HG02885 (cell line): Measurements from ENCODE around the gene SQOR.

Experiments used
- ATAC-seq: cut with Tn5 transposase; IDR thresholded peaks from one replicate; pipeline ENCODE4 v1.9.1; 2021; ENCODE audit warnings: mild to moderate bottlenecking; ENCODE audit not compliant: unreplicated experiment, poor library complexity

Gene SQOR

GRCh38 chr15:45634432-45635190 is at the start of gene SQOR:
SQOR (plus strand) TSS chr15:45635029; CDS start chr15:45658924, 23,895 bp downstream.
- peak; percentile 70 for ATAC-seq

GRCh38 chr15:45585069-45585791 is 49.6 kb upstream of the SQOR start:
- no peak for ATAC-seq

- ATAC-seq = no peak
Observed at GRCh38 chr15:45586125-45586524, 48.7 kb upstream of the SQOR start.

DNA sequence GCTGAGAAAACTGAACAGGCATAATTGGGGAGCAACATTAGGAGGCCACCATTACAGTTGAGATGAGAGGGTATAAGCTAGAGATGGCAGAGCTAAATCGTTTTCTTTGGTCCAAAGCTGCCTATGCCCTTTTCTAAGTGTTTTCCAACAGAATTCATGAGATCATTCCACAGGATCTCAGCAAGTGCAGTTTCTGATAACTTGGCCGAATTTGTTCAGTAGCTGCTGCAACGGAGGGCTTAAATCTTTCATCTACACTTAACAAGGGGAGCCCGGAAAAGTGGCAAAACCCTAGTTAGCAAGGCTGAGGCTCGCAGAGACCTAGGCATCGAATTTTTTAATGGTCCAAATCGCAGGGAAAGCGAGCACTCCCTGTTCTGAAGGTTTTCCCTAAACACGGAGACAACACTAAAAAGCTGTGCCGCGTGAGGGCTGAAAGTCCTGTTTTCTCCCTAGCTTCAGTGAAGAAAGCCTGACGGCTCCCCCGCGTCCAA is 48.2 kb upstream of the SQOR start:
- ATAC-seq = peak; percentile 6

DNA sequence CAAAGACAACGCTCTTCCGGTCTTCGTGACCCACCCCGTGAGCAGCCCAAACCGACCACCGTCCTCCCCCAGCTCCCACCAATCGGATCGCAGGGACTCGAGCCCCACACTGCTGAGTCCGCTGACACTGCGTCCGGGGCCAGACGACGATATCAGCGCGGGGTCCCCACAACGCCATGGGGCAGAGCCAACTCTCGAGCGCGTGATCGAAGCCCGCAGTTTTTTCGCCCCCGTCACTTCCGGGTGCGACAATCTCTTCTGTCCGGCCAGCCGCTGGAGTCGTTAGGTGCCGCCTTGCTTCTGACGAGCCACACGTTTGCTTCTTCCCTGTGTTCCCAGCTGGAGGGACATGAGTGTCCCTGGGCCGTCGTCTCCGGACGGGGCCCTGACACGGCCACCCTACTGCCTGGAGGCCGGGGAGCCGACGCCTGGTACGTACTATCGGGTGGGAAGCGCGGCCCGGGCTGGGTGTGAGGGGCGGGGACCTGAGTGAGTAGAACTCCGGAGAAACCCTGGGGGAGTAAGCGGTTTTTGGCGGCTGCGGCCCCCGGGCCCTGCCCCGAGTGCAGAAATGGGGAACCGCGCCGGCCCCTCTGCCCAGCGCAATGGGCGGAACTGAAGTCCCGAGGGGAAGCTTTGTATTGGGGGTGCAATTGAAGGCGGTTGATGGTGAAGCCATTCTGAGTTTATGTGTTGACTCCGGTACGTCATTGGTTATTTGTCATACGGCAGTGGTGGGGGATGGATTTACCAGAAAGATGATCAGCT is 47.5 kb upstream of the SQOR start, which contains the start of gene BLOC1S6:
BLOC1S6 (plus strand) TSS at position 285 of the 768 bp plus-strand sequence; CDS start at position 350, 65 bp downstream.
- ATAC-seq = peak; percentile 80

DNA sequence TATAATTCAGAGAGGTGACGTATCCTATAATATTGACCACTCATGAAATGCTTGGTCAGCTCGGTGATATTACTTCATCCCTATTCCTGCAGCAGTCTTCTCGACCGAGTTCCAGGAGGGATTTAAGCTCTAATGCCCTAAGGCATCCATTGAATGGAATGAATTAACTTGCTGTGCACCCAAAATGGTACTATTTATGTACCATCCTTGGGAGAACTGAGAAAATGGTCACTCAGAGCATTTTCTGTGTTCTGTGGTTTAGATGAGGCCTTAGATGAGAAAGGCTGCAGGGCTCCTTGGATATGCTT is 47.0 kb upstream of the SQOR start:
- ATAC-seq = no peak

- ATAC-seq = no peak
Observed at GRCh38 chr15:45588219-45588875, 46.5 kb upstream of the SQOR start.

- no peak for ATAC-seq
Observed at GRCh38 chr15:45589256-45589655, 45.6 kb upstream of the SQOR start.

DNA sequence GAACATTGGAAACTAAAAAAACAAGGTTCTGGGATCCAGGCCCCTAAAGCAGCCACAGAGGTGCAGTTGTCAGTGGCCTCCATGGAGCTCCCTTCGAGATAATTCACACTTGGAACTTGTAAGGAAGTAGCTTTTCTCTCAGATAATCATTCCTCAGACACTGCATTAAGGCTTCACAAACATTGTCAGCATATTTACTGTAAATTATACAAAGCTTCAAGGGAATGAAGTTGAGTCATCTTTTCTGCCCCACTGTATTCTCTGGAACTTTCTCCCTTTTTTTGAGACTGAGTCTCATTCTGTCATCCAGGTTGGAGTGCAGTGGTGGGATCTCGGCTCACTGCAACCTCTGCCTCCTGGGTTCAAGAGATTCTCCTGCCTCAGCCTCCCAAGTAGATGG is 40.5 kb upstream of the SQOR start:
- no peak for ATAC-seq

DNA sequence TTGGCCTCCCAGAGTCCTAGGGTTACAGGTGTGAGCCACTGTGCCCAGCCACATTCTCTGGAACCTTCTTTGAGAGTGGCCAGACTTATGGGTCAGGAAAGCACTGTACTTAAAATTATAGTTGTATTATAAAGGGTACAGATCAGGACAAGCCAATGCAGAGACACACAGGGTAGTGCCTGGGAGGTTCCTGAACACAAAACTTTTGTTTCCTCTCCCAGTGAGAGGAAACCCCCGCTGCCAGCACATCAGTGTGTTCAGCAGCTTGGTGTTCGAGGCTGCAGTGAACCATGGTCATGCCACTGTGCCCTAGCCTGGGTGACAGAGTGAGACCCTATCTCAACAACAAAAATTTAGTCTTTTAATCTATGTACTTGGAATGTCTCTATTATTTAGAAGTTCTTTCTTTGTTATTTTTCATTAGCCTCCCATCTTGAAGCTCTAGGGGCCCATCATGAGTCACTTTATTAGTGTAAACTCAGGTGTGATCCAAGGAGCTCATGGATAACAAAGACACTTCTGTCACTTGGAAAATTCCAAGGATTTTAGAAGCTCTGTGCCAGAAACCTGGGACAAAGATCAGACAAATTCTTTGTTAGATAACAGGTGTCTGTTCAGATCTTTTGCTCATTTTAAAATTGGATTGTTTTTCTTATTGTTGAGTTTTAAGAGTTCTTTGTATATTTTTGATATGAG is 39.8 kb upstream of the SQOR start:
- ATAC-seq = no peak

DNA sequence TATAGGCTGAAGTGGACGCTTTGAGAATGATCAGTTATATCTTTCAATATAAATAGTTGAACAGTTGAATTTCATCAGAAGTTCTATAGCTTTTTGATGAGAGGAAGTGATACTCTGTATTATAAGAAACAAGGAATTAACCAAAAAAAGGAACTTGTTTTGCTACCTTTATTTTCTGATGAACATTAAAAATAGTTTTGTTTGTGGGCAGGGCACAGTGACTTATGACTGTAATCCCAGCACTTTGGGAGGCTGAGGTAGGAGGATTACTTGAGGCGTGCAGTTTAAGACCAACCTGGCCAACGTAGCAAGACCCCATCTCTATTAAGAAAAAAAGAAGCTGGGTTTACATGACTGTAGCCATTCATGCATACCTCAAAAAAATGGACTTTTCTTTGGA is 30.9 kb upstream of the SQOR start:
- peak; percentile 44 for ATAC-seq

- ATAC-seq = no peak
Observed at GRCh38 chr15:45604326-45604725, 30.5 kb upstream of the SQOR start.

GRCh38 chr15:45606413-45606812 is 28.4 kb upstream of the SQOR start:
- no peak for ATAC-seq

DNA sequence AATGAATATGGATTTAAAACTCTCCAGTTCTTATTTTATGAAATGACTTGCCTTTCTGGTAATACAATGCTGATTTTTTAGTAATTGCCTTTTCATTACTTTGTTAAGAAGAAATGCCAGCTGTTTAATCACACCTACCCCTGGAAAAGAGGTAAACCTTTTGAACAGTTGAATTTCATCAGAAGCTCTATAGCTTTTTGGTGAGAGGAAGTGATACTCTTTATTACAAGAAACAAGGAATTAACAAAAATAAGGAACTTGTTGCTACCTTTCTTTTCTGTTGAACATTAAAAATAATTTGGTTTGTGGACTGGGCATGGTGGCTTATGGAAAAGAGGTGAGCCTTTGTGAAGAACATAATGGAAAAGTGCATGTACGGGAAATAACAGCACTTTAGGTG is 28.0 kb upstream of the SQOR start:
- ATAC-seq = no peak

GRCh38 chr15:45611305-45611704 is 23.5 kb upstream of the SQOR start:
- ATAC-seq = no peak

DNA sequence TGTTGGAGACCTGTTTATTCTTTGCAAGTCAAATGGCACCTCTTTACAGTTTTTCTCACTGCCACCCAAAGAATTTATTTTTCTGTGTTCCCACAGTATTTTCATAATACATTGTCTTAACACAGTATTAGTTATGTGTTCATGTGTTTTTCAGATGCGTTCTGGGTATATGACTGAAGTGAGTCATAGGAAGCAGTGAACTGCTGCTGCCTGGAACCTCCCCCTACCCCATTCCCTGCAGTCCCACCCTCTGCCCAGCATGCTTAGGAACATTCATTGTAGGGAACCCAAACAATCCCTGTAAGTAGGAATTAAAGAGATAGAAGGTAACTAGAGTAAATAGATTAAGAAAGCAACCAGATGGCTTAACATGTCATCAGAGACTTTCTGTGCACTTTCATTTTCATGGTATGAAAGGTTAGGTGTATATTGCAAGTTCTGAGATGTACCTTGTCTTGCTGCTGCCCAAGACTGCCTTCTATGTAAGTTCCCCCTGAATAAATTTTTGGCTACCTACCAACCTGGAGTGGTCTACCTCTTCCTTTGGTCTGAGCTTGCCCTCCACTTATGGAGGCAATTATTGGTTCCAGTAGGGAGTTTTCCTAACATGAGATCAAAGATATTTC is 21.9 kb upstream of the SQOR start:
- ATAC-seq = no peak

DNA sequence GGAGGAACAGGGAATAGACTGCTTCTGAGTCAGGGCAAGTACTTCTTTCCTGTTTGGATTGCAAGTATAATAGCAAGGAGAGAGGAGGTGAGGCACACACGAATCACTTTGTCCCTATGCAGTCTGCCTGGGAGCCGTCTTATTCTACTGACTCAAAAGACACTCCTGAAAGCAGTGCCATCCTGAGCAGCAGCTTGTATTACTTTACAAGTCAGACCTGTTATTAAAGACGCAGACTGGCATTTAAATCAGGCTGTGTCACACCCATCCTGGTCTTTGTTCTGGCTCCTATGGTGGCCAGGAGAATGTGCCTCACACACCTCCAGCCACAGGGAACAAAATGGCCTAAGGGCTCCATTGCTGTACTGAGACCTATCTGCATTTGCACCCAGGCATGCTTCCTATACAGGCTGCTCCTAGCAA is 17.9 kb upstream of the SQOR start:
- ATAC-seq = no peak

- ATAC-seq = no peak
Observed at GRCh38 chr15:45618813-45619212, 16.0 kb upstream of the SQOR start.

DNA sequence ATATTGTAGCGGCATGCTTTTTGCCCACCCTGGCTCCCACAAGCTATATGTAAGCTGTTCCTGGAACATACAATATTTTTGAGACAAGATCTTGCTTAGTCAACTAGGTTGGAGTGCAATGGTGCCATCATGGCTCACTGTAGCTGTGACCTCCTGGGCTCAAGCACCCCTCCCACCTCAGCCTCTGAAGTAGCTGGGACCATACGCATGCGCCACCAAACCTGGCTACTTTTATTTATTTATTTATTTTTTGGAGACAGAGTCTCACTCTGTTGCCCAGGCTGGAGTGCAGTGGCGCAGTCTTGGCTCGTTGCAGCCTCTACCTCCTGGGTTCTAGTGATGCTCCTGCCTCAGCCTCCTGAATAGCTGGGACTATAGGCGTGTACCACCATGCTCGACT is 6.7 kb upstream of the SQOR start:
- ATAC-seq = no peak
